SU-DHL-6 (cell line): Measurements from ENCODE around the gene CTH.

Experiments
- EZH2phosphoT487 ChIP-seq: fragments of 200-600 bp; sonication (generic), shearing (Covaris generic); conservative IDR thresholded peaks from 2 replicates; pipeline ENCODE4 v1.6.1; 2018; ENCODE audit warnings: mild to moderate bottlenecking, antibody characterized with exemption, low read length, moderate library complexity, mixed read lengths
- TF ChIP-seq, protein P1 (sequence below): fragments of 200-600 bp; sonication (generic); IDR thresholded peaks from one replicate; pipeline ENCODE4 v1.5.1; 2017; ENCODE audit warnings: antibody characterized with exemption, mild to moderate bottlenecking, low read length, moderate library complexity; ENCODE audit not compliant: insufficient read depth, poor library complexity, severe bottlenecking

DNA sequence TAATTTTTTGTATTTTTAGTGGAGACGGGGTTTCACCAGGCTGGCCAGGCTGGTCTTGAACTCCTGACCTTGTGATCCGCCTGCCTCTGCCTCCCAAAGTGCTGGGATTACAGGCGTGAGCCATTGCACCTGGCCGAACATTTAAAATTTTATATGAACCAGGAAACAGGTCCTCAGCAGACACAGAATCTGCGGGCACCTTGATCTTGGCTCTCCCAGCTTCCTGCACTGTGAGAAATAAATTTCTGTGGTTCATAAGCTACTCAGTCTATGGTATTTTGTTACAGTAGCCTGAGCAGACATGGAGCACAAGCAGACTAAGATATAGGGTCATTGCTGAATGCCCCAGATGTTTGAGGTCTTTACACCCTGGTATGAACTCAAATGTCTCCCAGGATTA is 23.6 kb upstream of the CTH start:
- TF ChIP-seq, protein P1, sequence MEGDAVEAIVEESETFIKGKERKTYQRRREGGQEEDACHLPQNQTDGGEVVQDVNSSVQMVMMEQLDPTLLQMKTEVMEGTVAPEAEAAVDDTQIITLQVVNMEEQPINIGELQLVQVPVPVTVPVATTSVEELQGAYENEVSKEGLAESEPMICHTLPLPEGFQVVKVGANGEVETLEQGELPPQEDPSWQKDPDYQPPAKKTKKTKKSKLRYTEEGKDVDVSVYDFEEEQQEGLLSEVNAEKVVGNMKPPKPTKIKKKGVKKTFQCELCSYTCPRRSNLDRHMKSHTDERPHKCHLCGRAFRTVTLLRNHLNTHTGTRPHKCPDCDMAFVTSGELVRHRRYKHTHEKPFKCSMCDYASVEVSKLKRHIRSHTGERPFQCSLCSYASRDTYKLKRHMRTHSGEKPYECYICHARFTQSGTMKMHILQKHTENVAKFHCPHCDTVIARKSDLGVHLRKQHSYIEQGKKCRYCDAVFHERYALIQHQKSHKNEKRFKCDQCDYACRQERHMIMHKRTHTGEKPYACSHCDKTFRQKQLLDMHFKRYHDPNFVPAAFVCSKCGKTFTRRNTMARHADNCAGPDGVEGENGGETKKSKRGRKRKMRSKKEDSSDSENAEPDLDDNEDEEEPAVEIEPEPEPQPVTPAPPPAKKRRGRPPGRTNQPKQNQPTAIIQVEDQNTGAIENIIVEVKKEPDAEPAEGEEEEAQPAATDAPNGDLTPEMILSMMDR: no peak
- TF ChIP-seq EZH2phosphoT487: no peak
